HCT116 (cell line): ENCODE measurements around the gene NSD2. TPM values are rescaled to one million over a fixed set of nuclear protein-coding genes. Genes with fewer than 3 reads are reported as not detected.

ENCODE experiments used
- ATAC-seq: fragments of 200-7000 bp; cut with Tn5 transposase; 2 replicates; pipeline ENCODE4 v1.9.1; 2020; ENCODE audit warnings: mild to moderate bottlenecking, moderate library complexity
- BruUV-seq: library from RNA; stranded (reverse); fragments of 400-500 nt; replicated peaks from 2 replicates; lab custom pipeline; 2021; lab: Mats Ljungman, UMichigan
- CTCF ChIA-PET: fragments of 300-600 bp; sonication (Branson Sonifier 250); formaldehyde crosslinking; loops from one replicate; lab custom pipeline; 2021; ENCODE audit warnings: antibody characterized with exemption; lab: Charles Lee
- POLR2A ChIA-PET: fragments of 300-600, 350-600 bp; sonication (Branson Sonifier 250); formaldehyde crosslinking; loops from one replicate; lab custom pipeline; 2021; ENCODE audit warnings: antibody characterized with exemption; lab: Charles Lee
- RAD21 ChIA-PET, 2 experiments: fragments of 300-600 bp; sonication (Branson Sonifier 250); formaldehyde crosslinking; loops; one replicate each; lab custom pipeline; 2023; ENCODE audit warnings: low total read pairs in 2 of 2; ENCODE audit not compliant: uncharacterized antibody in 2 of 2, unreplicated experiment in 2 of 2, low non-redundant PET in 1 of 2; lab: Charles Lee
- DNase-seq: peaks from one replicate; pipeline ENCODE4 v3.0.0-alpha.2; 2010; ENCODE audit warnings: low read depth, low spot score
- H2AFZ ChIP-seq: fragments of 200-600 bp; shearing (Covaris generic), sonication (generic); 2 replicates; pipeline ENCODE4 v1.6.1; 2017; ENCODE audit warnings: low read depth, mixed run types, mixed read lengths, antibody characterized with exemption, low read length; ENCODE audit not compliant: poor library complexity, severe bottlenecking
- H3K27ac ChIP-seq: 2 replicates; pipeline ENCODE4 v1.5.1; 2012; ENCODE audit warnings: low read depth, low read length
- H3K27me3 ChIP-seq: fragments of 200-600 bp; sonication (generic); 2 replicates; pipeline ENCODE4 v1.6.1; 2016; ENCODE audit warnings: mixed run types, low read length, mixed read lengths; ENCODE audit not compliant: insufficient read depth
- H3K36me3 ChIP-seq, 2 experiments: fragments of 200-500 bp in 1 of 2; fragments of 200-600 bp in 1 of 2; sonication (Bioruptor generic) in 1 of 2; sonication (generic) in 1 of 2; 2 replicates each; pipeline versions ENCODE4 v1.5.1 to v1.6.1; 2014 to 2016; ENCODE audit warnings: low read length in 2 of 2, inconsistent platforms in 1 of 2, mixed read lengths in 1 of 2, mixed run types in 1 of 2; ENCODE audit not compliant: insufficient read depth in 2 of 2, control insufficient read depth in 1 of 2
- H3K4me1 ChIP-seq, 2 experiments: fragments of 200-600 bp in 1 of 2; sonication (generic) in 1 of 2; 2 replicates each; pipeline versions ENCODE4 v1.5.1 to v1.6.1; 2012 to 2017; ENCODE audit warnings: low read length in 2 of 2, inconsistent platforms in 1 of 2, mild to moderate bottlenecking in 1 of 2, mixed read lengths in 1 of 2, mixed run types in 1 of 2, moderate library complexity in 1 of 2; ENCODE audit not compliant: insufficient read depth in 2 of 2, control insufficient read depth in 1 of 2
- H3K4me2 ChIP-seq: fragments of 200-600 bp; sonication (generic); 2 replicates; pipeline ENCODE4 v1.6.1; 2017; ENCODE audit warnings: mixed run types, low read length, mixed read lengths
- H3K4me3 ChIP-seq, 2 experiments: fragments of 200-600 bp in 1 of 2; sonication (generic) in 1 of 2; replicated peaks in 1 of 2; 2 replicates each; pipeline ENCODE4 v1.5.1; 2011 to 2016; ENCODE audit warnings: low read length in 2 of 2, control low read depth in 1 of 2, low read depth in 1 of 2, mild to moderate bottlenecking in 1 of 2, mixed read lengths in 1 of 2, mixed run types in 1 of 2
- H3K79me2 ChIP-seq: fragments of 200-600 bp; sonication (generic); 2 replicates; pipeline ENCODE4 v1.6.1; 2017; ENCODE audit warnings: mild to moderate bottlenecking, mixed run types, low read length, moderate library complexity, mixed read lengths; ENCODE audit not compliant: insufficient read depth
- H3K9ac ChIP-seq: fragments of 200-600 bp; sonication (generic); 2 replicates; pipeline ENCODE4 v1.6.1; 2016; ENCODE audit warnings: low read length, mixed read lengths
- H3K9me2 ChIP-seq: fragments of 200-600 bp; sonication (generic), shearing (Covaris generic); 2 replicates; pipeline ENCODE4 v1.6.1; 2017; ENCODE audit warnings: mixed run types, mild to moderate bottlenecking, moderate library complexity; ENCODE audit not compliant: insufficient read depth
- H3K9me3 ChIP-seq, 2 experiments: fragments of 200-500 bp in 1 of 2; fragments of 200-600 bp in 1 of 2; sonication (Bioruptor generic) in 1 of 2; sonication (generic) in 1 of 2; 2 replicates each; pipeline ENCODE4 v1.6.1; 2014 to 2017; ENCODE audit warnings: low read length in 2 of 2, mixed read lengths in 2 of 2, inconsistent platforms in 1 of 2, low read depth in 1 of 2, mild to moderate bottlenecking in 1 of 2, mixed run types in 1 of 2, moderate library complexity in 1 of 2; ENCODE audit not compliant: control insufficient read depth in 1 of 2, insufficient read depth in 1 of 2
- H4K20me1 ChIP-seq: fragments of 200-600 bp; sonication (generic), shearing (Covaris generic); 2 replicates; pipeline ENCODE4 v1.6.1; 2017; ENCODE audit warnings: mixed run types, mild to moderate bottlenecking, moderate library complexity; ENCODE audit not compliant: insufficient read depth
- ATF3 ChIP-seq: IDR thresholded peaks from 2 replicates; pipeline ENCODE4 v1.6.1; 2012
- CEBPB ChIP-seq: IDR thresholded peaks from 2 replicates; pipeline ENCODE4 v1.6.1; 2012; ENCODE audit warnings: low read depth
- CTCF ChIP-seq, 3 experiments: fragments of 200-600 bp in 1 of 3; sonication (generic) in 1 of 3; IDR thresholded peaks in 2 of 3; conservative IDR thresholded peaks in 1 of 3; 2 replicates each; pipeline ENCODE4 v1.5.1; 2012 to 2017; ENCODE audit warnings: low read depth in 2 of 3, low read length in 2 of 3, antibody characterized with exemption in 1 of 3, borderline replicate concordance in 1 of 3, control low read depth in 1 of 3, mild to moderate bottlenecking in 1 of 3, mixed read lengths in 1 of 3, mixed run types in 1 of 3, moderate library complexity in 1 of 3; ENCODE audit not compliant: insufficient read depth in 1 of 3
- EGR1 ChIP-seq: IDR thresholded peaks from 2 replicates; pipeline ENCODE4 v1.6.1; 2012; ENCODE audit warnings: low read depth
- ELF1 ChIP-seq: IDR thresholded peaks from 2 replicates; pipeline ENCODE4 v1.6.1; 2012; ENCODE audit warnings: low read depth, borderline replicate concordance
- EZH2 ChIP-seq: fragments of 200-600 bp; sonication (generic); IDR thresholded peaks from 2 replicates; pipeline ENCODE4 v1.6.1; 2017; ENCODE audit warnings: antibody characterized with exemption, mixed run types
- FOSL1 ChIP-seq: IDR thresholded peaks from 2 replicates; pipeline ENCODE4 v1.6.1; 2012; ENCODE audit warnings: low read depth
- JUND ChIP-seq: IDR thresholded peaks from 2 replicates; pipeline ENCODE4 v1.6.1; 2012
- MAX ChIP-seq: IDR thresholded peaks from 2 replicates; pipeline ENCODE4 v1.6.1; 2012
- POLR2A ChIP-seq: IDR thresholded peaks from 2 replicates; pipeline ENCODE4 v1.7.0; 2011; ENCODE audit warnings: borderline replicate concordance; ENCODE audit not compliant: insufficient read depth, insufficient read length; ENCODE audit errors: extremely low read depth
- POLR2AphosphoS5 ChIP-seq: IDR thresholded peaks from 2 replicates; pipeline ENCODE4 v1.6.1; 2011; ENCODE audit warnings: mild to moderate bottlenecking, low read depth, low read length, moderate library complexity
- RAD21 ChIP-seq: IDR thresholded peaks from 2 replicates; pipeline ENCODE4 v1.6.1; 2012; ENCODE audit warnings: low read depth, mild to moderate bottlenecking
- REST ChIP-seq: IDR thresholded peaks from 2 replicates; pipeline ENCODE4 v1.6.1; 2012; ENCODE audit warnings: low read depth
- SIN3A ChIP-seq: IDR thresholded peaks from 2 replicates; pipeline ENCODE4 v1.6.1; 2012; ENCODE audit warnings: low read depth
- SP1 ChIP-seq: IDR thresholded peaks from 2 replicates; pipeline ENCODE4 v1.6.1; 2012; ENCODE audit warnings: low read depth
- SRF ChIP-seq: IDR thresholded peaks from 2 replicates; pipeline ENCODE4 v1.6.1; 2012; ENCODE audit warnings: low read depth
- TCF7L2 ChIP-seq: IDR thresholded peaks from 2 replicates; pipeline ENCODE4 v1.7.0; 2011; ENCODE audit warnings: borderline replicate concordance, inconsistent platforms; ENCODE audit not compliant: insufficient read depth, insufficient read length; ENCODE audit errors: extremely low read depth
- ZFX ChIP-seq: fragments of 450-650 bp; IDR thresholded peaks from 2 replicates; pipeline ENCODE4 v1.6.1; 2017
- ZNF274 ChIP-seq: fragments of 200-500 bp; sonication (Bioruptor generic); IDR thresholded peaks from 2 replicates; pipeline ENCODE4 v1.6.1; 2014; ENCODE audit warnings: mild to moderate bottlenecking, low read depth, low read length, inconsistent platforms
- intact Hi-C: fragments of 100-400 bp; cut with micrococcal nuclease; formaldehyde crosslinking; loops from 2 replicates; pipeline ENCODE4 v1.10.0; 2022
- total RNA-seq: library from RNA; stranded (reverse); gene quantifications from one replicate; pipeline ENCODE4 v1.2.1, GENCODE V29; 2021; ENCODE audit not compliant: unreplicated experiment

Gene NSD2
- total RNA-seq, 1 experiment from 2014 or later: 145 TPM

GRCh38 chr4:1932736-1933135, 61.5 kb downstream of the NSD2 start:
- no TSS peak for BruUV-seq
- H3K36me3 ChIP-seq: peaks cover 11 to 24% of the 10 kb centered on the region in 2 experiments; a peak in 3 of 4 replicates
- POLR2A ChIA-PET: no interaction called here

More at GRCh38 chr4:1932736-1933135, 61.5 kb downstream of the NSD2 start:
- intact Hi-C loops: no loop called here
- ATAC-seq (no peak), DNase-seq (no peak)
- Histone ChIP-seq H3K9me3 (no peaks in the 10 kb centered on the region), H4K20me1 (peaks cover 7% of the 10 kb centered on the region; the same call in 1 of the 2 replicates), H3K27ac (no peak overlapping the region), H3K4me3 (no peak overlapping the region), H3K9ac (no peak overlapping the region), H3K27me3 (no peaks in the 10 kb centered on the region), H3K9me2 (no peaks in the 10 kb centered on the region), H3K79me2 (peaks cover 53% of the 10 kb centered on the region), H3K4me2 (no peak overlapping the region), H2AFZ (no peak overlapping the region), H3K4me1 (peaks cover 4 to 19% of the 10 kb centered on the region in 2 experiments; a peak in 2 of 4 replicates)
- CTCF ChIA-PET: no interaction called here
- RAD21 ChIA-PET: no interaction called here
- no peak for TF ChIP-seq EZH2
- no peak for TF ChIP-seq ZFX
- no peak for TF ChIP-seq RAD21
- no peak for TF ChIP-seq ZNF274
- TF ChIP-seq ATF3: no peak
- TF ChIP-seq TCF7L2: no peak
- no peak for TF ChIP-seq CEBPB
- TF ChIP-seq SP1: no peak
- no peak for TF ChIP-seq POLR2AphosphoS5
- no peak for TF ChIP-seq FOSL1
- no peak for TF ChIP-seq JUND
- TF ChIP-seq ELF1: no peak
- no peak for TF ChIP-seq REST
- TF ChIP-seq SRF: no peak
- TF ChIP-seq SIN3A: no peak
- TF ChIP-seq CTCF (IDR thresholded peaks at IDR 0.05 in 2 of 3, conservative IDR thresholded peaks at IDR 0.05 in 1 of 3; ENCODE audit: borderline replicate concordance in 1 of 3, insufficient read depth in 1 of 3, low read depth in 2 of 3, low read length in 2 of 3): no peak
- TF ChIP-seq EGR1: no peak
- no peak for TF ChIP-seq MAX
- TF ChIP-seq POLR2A: no peak
